GM12875 (cell line): ENCODE data around the gene SELENOP.

ENCODE experiments used
- H3K4me3 ChIP-seq: one replicate; pipeline ENCODE4 v1.5.1; 2011; ENCODE audit warnings: low read depth, low read length, control low read depth
- CTCF ChIP-seq: IDR thresholded peaks from 2 replicates; pipeline ENCODE4 v1.5.1; 2011; ENCODE audit warnings: low read depth, mild to moderate bottlenecking, control low read depth, inconsistent platforms, low read length, moderate library complexity, borderline replicate concordance; ENCODE audit not compliant: insufficient read depth

The SELENOP gene

GRCh38 chr5:42839196-42839595 lies 27.5 kb upstream of the SELENOP start:
- no peak overlapping the region for H3K4me3 ChIP-seq
- TF ChIP-seq CTCF, result no peak

DNA sequence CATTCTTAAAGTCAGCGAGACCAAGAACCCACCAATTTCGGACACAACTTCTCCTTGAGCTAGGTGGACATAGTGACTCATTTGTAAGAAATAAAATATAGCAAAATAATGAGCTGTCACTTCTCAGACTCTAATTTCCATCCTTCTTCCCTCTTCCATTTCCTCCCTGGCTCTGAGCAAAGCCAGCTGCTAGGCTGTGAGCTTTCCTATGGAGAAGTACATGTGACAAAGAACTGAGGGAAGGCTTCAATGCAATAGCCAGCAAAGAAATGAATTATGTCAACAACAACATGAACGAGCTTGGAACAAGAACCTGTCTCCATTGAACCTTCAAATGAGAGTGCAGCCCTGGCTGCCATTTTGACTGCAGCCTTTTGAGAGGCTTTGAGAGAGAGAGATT lies 25.9 kb upstream of the SELENOP start:
- no peak overlapping the region for H3K4me3 ChIP-seq
- no peak for TF ChIP-seq CTCF

DNA sequence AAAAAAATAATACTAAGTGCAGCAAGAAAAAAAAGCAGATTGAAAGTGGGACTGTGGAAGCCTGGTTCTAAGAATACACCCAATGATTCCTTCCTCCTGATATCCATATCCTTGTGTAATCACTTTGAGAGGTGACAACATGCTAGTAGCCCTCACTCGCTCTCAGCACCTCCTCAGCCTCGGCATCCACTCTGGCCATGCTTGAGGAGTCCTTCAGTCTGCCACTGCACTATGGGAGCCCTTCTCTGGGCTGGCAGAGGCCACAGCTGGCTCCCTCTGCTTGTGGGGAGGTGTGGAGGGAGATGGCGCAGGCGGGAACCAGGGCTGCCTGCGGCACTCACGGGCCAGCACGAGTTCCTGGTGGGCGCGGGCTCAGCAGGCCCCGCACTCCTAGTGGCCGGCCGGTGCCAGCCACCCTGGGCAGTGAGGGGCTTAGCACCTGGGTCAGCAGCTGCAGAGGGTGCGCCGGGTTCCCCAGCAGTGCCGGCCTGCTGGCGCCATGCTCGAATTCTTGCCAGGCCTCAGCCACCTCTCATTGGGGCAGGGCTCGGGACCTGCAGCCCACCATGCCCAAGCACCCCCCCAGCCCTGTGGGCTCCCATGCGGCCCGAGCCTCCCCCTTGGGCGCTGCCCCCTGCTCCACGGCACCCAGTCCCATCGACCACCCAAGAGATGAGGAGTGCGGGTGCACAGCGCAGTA lies 24.5 kb upstream of the SELENOP start:
- no peak for TF ChIP-seq CTCF
- H3K4me3 ChIP-seq, result no peak overlapping the region

DNA sequence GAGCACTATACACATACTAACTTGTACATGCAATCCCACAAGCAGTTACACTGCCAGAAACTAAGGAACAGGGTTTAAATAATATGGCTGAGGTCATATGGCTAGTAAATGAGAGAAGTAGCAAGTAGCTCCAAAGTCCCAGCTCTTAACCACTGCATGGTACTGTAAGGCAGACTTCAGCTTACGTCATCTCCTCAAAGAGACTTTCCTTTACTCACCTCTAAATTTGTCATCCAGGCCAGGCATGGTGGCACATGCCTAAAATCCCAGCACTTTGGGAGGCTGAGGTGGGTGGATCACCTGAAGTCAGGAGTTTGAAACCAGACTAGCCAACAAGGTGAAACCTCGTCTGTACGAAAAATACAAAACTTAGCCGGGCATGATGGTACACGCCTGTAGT lies 20.4 kb upstream of the SELENOP start:
- no peak overlapping the region for H3K4me3 ChIP-seq
- TF ChIP-seq CTCF, result no peak

DNA sequence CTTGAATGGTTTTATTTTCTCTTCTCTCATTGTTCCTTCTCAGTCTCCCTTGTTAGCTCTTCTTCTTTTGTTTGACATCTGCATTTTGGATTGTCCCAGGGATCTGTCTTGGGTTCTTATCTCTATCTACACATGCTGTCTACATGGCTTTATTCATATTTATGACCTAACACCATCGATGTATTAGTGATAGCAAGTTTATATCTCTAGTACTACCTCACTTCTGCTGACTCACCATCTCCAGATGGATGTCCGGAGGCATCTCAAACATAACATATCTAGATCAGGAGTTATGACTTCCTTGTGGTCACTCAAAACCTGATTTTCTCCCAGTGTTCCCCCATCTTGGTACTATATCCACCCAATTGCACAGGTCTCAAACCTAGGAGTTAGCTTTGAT lies 19.2 kb upstream of the SELENOP start:
- no peak overlapping the region for H3K4me3 ChIP-seq
- TF ChIP-seq CTCF, result no peak

GRCh38 chr5:42828671-42829070 lies 17.0 kb upstream of the SELENOP start:
- no peak overlapping the region for H3K4me3 ChIP-seq
- TF ChIP-seq CTCF, result no peak

- TF ChIP-seq CTCF, result no peak
- H3K4me3 ChIP-seq, result no peak overlapping the region
These were observed 15.2 kb upstream of the SELENOP start for GRCh38 chr5:42826757-42827515.
